ENCODE measurements around the gene EMC8.

The EMC8 gene

GRCh38 chr16:85784813-85785212, 14.5 kb downstream of the EMC8 start:
- DNase-seq (ENCODE audit: low read depth in 2 of 2): no peak

DNA sequence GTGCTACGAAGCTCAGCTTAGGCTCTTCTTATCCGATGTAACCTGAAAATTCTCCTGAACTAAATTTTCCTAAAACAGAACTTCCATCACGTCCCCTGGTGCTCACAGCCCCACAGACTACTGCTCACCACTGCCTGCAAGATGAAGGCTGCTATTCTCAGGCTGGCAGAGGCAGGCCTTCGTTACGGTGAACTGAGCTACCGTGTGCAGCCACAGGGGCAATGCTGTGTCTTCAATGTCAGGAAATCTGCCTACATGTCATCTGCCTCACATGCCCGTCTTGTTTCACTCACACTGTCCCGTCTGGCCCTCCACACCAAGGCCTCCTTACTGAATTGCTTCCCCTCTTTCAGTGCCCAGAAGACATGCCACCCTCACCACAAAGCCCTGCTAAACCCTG, 15.9 kb downstream of the EMC8 start:
- DNase-seq (ENCODE audit: low read depth in 2 of 2): no peak

DNA sequence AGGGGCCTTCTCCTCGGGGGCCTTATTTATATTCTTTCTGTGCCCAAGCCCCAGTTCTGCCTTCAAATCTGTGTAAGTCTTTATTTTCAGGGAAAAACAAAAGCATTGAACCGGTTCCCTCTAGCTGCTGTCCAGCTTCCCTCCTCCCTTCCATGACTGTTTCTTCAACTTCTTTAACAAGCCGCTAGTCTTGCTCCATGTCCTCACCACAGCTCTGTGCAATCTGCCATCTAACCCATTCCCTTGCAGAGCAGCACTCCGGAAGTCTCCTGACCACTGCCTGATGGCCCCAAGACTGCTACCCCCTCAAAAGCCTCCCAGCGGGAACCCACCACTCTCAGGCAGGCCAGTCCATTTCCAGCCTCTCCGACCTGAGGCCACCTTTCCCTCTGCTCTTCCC, 16.9 kb downstream of the EMC8 start:
- DNase-seq (ENCODE audit: low read depth in 2 of 2): no peak

- no peak for DNase-seq (ENCODE audit: low read depth in 2 of 2)
Measured at GRCh38 chr16:85781695-85782370, 17.5 kb downstream of the EMC8 start.

DNA sequence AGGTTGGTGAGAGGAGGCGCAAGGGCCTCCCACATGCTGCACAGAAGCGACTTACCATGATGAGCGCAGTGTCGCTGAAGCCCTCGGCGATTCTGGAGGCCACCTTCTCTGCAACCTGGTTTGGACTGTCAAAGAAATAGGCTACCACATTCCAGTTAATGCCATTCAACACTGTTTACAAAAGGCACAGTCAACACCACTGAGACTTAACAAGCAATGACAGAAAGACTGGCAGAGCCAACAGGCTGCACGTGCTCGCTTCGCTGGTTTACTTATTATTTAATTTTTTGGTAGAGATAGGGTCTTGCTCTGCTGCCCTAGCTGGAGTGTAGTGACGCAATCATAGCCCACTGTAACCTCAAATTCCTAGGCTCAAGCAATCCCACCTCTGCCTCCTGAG, 18.2 kb downstream of the EMC8 start:
- DNase-seq (ENCODE audit: low read depth in 2 of 2): no peak

- DNase-seq (ENCODE audit: low read depth in 2 of 2): no peak
Measured at GRCh38 chr16:85780281-85780680, 19.1 kb downstream of the EMC8 start.

DNA sequence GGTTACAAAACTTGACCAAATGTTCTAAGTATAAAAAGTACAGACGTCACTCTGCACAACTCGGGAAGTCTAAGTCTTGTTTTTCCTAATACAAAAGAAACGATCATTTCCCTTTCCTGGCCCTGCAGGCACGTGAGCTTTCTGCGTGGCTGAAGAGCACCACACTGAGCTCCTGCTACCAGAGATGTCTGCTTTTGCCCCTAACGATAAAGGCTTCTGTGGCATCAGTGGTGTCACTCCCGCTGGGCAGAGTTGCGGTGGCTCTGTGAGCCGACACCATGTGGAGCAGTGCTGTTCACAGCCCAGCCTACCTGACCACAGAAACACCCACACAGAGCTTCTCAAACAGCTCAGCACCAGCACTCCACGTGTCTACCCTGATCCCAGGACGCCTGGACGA, 20.5 kb downstream of the EMC8 start:
- no peak for DNase-seq (ENCODE audit: low read depth in 2 of 2)

- DNase-seq (ENCODE audit: low read depth in 2 of 2): no peak
Measured at GRCh38 chr16:85777583-85778310, 21.6 kb downstream of the EMC8 start.

- no peak for DNase-seq (ENCODE audit: low read depth in 2 of 2)
Measured at GRCh38 chr16:85774811-85775210, 24.5 kb downstream of the EMC8 start.

DNA sequence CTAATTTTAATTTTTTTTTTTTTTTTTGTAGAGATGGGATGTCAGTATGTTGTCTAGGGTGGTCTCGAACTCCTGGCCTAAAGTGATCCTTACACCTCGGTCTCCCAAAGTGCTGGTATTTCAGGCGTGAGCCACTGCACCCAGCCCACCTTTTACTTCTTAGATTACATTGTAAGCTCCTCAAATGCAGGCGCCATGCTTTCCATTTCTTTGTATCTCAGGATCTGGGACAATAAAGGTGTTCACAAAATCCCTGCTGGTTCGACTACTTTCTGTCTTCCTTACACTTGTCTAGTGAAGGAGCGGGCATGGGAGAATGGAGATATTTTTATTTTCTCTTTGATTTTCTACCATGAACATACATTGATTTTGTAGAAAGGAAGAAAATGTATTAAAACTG, 25.2 kb downstream of the EMC8 start:
- no peak for DNase-seq (ENCODE audit: low read depth in 2 of 2)

GRCh38 chr16:85773044-85773443, 26.3 kb downstream of the EMC8 start:
- no peak for DNase-seq (ENCODE audit: low read depth in 2 of 2)

- DNase-seq (ENCODE audit: low read depth in 2 of 2): no peak
Measured at GRCh38 chr16:85770741-85771140, 28.6 kb downstream of the EMC8 start.

DNA sequence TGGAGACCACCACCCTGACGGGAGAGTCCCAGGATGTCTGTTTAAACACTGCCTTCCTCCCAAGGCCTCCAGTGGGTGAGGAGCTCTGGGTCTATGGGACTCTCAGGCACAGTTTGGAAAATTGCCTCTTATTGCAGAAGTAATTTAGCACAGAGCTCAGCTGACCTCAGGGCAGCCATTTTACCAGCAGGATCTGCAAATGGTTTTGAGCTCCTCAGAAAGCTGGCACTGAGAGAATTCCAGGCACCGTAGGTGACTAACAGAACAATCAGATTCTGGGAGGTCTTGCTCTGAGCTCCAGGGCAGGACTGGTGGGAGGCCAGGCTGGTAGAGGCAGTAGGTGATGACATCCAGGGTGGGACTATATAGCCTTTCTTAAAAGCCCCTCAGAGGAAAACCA, 31.1 kb downstream of the EMC8 start:
- DNase-seq (ENCODE audit: low read depth in 2 of 2): no peak

DNA sequence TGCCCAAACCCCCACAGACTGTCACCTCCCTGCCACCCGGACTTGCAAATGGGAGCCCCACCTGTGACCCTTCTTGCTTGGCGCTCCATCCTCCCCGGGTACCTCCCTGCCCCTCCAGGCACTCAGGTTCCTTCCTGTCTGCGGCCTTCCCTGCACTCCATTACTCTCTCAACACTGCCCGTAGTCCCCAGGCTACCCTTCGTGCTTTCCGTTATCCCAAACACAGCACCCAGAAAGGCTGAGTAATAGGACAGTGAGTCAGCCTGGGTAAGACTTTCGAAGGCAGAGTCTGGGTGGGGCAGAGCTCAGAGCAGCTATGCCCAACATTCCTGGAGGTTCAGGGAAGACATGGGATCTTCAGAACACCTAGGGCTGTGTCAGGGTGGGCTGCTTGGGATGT, 31.8 kb downstream of the EMC8 start:
- no peak for DNase-seq (ENCODE audit: low read depth in 2 of 2)

- no peak for DNase-seq (ENCODE audit: low read depth in 2 of 2)
Measured at GRCh38 chr16:85765767-85766166, 33.6 kb downstream of the EMC8 start.

- DNase-seq (ENCODE audit: low read depth in 2 of 2): no peak
Measured at GRCh38 chr16:85765211-85765610, 34.1 kb downstream of the EMC8 start.

- no peak for DNase-seq (ENCODE audit: low read depth in 2 of 2)
Measured at GRCh38 chr16:85763616-85764015, 35.7 kb downstream of the EMC8 start.

DNA sequence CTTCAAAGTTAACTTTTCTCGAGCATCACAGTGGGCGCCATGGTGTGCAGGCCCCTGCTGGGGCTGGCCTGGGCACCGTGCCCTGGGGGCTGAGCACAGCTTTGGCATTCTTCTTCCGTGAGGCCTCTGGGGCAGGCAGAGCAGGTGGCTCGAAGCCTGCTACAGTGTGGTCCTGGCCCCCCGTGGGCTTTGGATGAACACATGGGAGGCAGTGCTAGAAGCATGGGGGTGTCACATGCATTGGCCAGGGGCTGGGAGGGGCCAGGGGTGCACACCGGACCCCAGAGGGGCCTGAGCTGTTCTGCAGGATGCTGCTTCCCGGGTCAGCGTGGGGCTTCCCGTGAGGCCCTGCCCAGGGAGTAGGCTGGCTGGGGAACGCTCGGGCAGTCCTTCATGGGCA, 36.4 kb downstream of the EMC8 start:
- DNase-seq (ENCODE audit: low read depth in 2 of 2): no peak

DNA sequence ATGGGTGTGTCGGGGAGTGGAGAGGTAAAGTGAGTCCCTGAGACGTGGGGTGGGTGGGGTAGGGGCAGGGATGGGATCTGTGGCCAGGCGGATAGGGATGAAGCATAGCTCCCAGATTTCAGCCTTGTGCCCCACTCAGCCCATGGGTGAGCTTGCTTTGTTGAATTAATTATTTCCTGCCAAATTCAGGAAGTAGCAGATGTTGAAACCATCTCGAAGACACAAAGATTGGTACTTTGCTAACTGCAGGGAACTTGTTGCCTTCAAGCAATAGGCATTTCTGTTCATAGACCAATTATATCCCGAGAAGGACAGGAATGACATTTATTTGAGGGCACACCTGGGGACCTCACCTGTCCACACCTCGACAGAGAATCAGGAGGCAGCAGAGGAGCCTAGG, 37.5 kb downstream of the EMC8 start:
- DNase-seq (ENCODE audit: low read depth in 2 of 2): no peak

GRCh38 chr16:85759631-85760419, 39.5 kb downstream of the EMC8 start:
- DNase-seq (ENCODE audit: low read depth in 2 of 2): no peak

DNA sequence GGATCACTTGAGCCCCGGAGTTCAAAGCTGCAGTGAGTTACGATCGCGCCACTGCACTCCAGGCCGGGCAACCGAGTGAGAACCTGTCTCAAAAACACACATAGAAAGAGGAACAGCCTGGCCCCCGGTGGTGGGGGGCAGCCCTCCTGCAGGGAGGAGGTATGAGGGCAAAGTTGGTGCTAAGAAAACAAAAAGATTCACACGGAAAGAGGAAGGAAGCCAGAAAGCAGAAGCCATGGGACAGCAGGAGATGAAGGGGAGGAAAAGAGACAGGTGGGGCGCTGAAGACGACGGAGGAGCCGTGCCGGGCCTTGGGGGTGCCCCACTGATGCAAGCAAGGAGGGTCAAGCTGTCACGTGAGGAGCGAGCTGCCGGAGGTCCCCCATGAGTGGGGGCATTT, 40.2 kb downstream of the EMC8 start:
- no peak for DNase-seq (ENCODE audit: low read depth in 2 of 2)

DNA sequence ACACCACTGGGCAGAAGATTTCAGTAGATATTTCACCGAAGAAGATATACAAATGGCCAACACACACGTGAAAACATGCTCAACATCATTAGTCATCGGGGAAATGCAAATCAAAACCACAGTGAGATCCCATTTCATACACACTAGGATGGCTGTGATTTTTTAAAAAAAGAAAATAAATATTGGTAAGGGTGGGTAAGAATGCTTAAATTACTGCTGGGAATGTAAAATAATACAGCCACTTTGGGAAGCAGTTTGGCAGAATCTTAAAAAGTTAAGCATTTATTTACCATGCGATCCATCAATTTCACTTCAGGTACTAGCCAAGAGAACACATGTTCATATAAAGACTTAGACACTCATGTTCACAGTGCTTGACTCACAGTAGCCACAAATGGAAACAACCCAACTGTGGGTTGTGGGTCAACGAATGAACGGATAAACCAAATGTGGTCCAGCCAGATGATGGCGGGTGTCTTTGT, 42.0 kb downstream of the EMC8 start:
- DNase-seq (ENCODE audit: low read depth in 2 of 2): no peak
